Loucy (cell line): ENCODE measurements around the gene FAM162B.
A peak's percentile ranks its signal among the peaks of the same experiment; 100 is the strongest.

Experiments used
- H2AFZ ChIP-seq: fragments of 200-600 bp; sonication (generic); 2 replicates; pipeline ENCODE4 v1.6.0; 2016; ENCODE audit warnings: antibody characterized with exemption, mild to moderate bottlenecking, low read length, moderate library complexity
- H3F3A ChIP-seq: fragments of 200-600 bp; 2 replicates; pipeline ENCODE4 v1.6.0; 2016; ENCODE audit warnings: antibody characterized with exemption, low read depth, mild to moderate bottlenecking
- H3K27me3 ChIP-seq: fragments of 200-600 bp; sonication (generic); 2 replicates; pipeline ENCODE4 v1.6.1; 2014; ENCODE audit warnings: low read length, mild to moderate bottlenecking; ENCODE audit not compliant: insufficient read depth, poor library complexity, severe bottlenecking
- H3K36me3 ChIP-seq: fragments of 200-600 bp; sonication (generic); 2 replicates; pipeline ENCODE4 v1.6.1; 2016; ENCODE audit warnings: low read length; ENCODE audit not compliant: insufficient read depth
- H3K4me1 ChIP-seq: fragments of 200-600 bp; sonication (generic); 2 replicates; pipeline ENCODE4 v1.5.1; 2014; ENCODE audit warnings: low read length, mild to moderate bottlenecking; ENCODE audit not compliant: insufficient read depth, poor library complexity, severe bottlenecking
- H3K4me2 ChIP-seq: fragments of 200-600 bp; sonication (generic); 2 replicates; pipeline ENCODE4 v1.6.0; 2014; ENCODE audit warnings: antibody characterized with exemption, low read length, low read depth, mild to moderate bottlenecking; ENCODE audit not compliant: poor library complexity, severe bottlenecking
- H3K4me3 ChIP-seq: fragments of 200-600 bp; sonication (generic); 2 replicates; pipeline ENCODE4 v1.5.1; 2014; ENCODE audit warnings: low read length, mild to moderate bottlenecking, mixed read lengths; ENCODE audit not compliant: poor library complexity, severe bottlenecking
- H3K79me2 ChIP-seq: fragments of 200-600 bp; sonication (generic); 2 replicates; pipeline ENCODE4 v1.6.1; 2014; ENCODE audit warnings: low read length; ENCODE audit not compliant: insufficient read depth
- H3K9ac ChIP-seq: fragments of 200-600 bp; sonication (generic); 2 replicates; pipeline ENCODE4 v1.6.0; 2014; ENCODE audit warnings: mild to moderate bottlenecking, low read depth, low read length, moderate library complexity; ENCODE audit not compliant: poor library complexity, severe bottlenecking
- H3K9me2 ChIP-seq: fragments of 200-600 bp; sonication (generic); replicated peaks from 2 replicates; pipeline ENCODE4 v1.6.1; 2016; ENCODE audit warnings: low read depth, low read length, mixed read lengths
- H3K9me3 ChIP-seq: fragments of 200-600 bp; sonication (generic); 2 replicates; pipeline ENCODE4 v1.6.1; 2014; ENCODE audit warnings: mild to moderate bottlenecking, antibody characterized with exemption, low read length, low read depth; ENCODE audit not compliant: insufficient read depth
- H4K20me1 ChIP-seq: fragments of 200-600 bp; sonication (generic); 2 replicates; pipeline ENCODE4 v1.6.0; 2014; ENCODE audit warnings: antibody characterized with exemption, low read length, mild to moderate bottlenecking; ENCODE audit not compliant: insufficient read depth, poor library complexity, severe bottlenecking
- EZH2phosphoT487 ChIP-seq: fragments of 200-600 bp; IDR thresholded peaks from 2 replicates; pipeline ENCODE4 v1.6.1; 2018; ENCODE audit warnings: antibody characterized with exemption, mild to moderate bottlenecking, moderate library complexity, borderline replicate concordance
- TF ChIP-seq, protein P1 (sequence below): fragments of 200-600 bp; sonication (generic); conservative IDR thresholded peaks from 2 replicates; pipeline ENCODE4 v1.5.1; 2014; ENCODE audit warnings: mild to moderate bottlenecking, antibody characterized with exemption, low read length

Gene FAM162B

DNA sequence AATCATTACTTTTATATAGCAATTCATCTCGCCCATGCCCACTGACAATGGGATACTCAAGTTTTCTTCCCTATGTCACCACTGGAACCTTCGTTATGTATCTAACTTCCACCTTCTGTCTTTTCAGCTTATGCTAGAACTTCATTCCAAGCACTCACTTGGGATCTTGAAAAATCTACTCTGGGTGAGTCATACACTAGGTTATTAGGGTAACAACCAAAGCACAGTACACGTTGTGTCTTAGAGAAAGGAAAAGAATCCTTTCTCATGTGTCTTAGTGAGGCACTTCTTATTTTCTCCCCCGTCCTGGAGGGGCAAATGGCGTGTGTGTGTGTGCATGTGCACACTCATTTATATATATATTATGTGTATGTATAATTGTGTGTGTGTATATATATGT, 18.3 kb upstream of the FAM162B start:
- no peak overlapping the region for H2AFZ ChIP-seq
- no peaks in the 10 kb centered on the region for H4K20me1 ChIP-seq

DNA sequence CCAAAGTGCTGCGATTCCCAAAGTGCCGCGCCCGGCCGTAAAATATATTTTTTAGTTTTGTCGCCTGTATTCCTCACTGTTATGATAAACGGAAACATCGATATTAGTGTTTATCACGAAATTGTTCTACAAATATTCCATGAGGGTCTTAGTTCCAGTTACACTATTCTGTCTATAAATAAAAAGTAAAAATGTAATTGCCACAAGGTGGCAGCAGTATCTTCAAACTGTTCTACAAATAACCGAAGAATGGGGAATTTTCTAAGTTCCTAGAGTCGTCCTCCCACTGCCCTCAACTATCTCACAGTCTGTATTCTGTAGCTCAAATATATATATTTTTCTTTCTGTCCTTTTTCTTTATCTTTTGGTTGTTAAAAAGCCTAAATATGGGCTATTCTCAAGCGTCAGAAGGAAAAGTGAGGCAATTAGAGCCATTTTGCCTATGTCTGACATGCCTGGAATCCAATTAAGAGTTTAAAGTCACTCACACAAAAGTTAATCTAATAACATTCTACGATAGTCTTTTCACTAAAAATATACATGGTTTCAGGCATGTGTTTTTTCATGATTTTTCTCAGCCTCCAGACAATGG, 14.2 kb upstream of the FAM162B start:
- no peak overlapping the region for H3K9ac ChIP-seq
- peak overlapping the region; percentile 29 for H3K4me2 ChIP-seq
- H2AFZ ChIP-seq = peak overlapping the region; percentile 94
- peak overlapping the region; percentile 41 for H3K4me3 ChIP-seq
- H3K79me2 ChIP-seq = no peaks in the 10 kb centered on the region
- H3K36me3 ChIP-seq = no peaks in the 10 kb centered on the region
- no peaks in the 10 kb centered on the region for H3K27me3 ChIP-seq
- no peaks in the 10 kb centered on the region for H3K4me1 ChIP-seq
- H4K20me1 ChIP-seq = no peaks in the 10 kb centered on the region
- TF ChIP-seq EZH2phosphoT487 = no peak
- TF ChIP-seq, protein P1, sequence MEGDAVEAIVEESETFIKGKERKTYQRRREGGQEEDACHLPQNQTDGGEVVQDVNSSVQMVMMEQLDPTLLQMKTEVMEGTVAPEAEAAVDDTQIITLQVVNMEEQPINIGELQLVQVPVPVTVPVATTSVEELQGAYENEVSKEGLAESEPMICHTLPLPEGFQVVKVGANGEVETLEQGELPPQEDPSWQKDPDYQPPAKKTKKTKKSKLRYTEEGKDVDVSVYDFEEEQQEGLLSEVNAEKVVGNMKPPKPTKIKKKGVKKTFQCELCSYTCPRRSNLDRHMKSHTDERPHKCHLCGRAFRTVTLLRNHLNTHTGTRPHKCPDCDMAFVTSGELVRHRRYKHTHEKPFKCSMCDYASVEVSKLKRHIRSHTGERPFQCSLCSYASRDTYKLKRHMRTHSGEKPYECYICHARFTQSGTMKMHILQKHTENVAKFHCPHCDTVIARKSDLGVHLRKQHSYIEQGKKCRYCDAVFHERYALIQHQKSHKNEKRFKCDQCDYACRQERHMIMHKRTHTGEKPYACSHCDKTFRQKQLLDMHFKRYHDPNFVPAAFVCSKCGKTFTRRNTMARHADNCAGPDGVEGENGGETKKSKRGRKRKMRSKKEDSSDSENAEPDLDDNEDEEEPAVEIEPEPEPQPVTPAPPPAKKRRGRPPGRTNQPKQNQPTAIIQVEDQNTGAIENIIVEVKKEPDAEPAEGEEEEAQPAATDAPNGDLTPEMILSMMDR = peak; percentile 65
- H3F3A ChIP-seq = no peaks in the 10 kb centered on the region
- no peaks in the 10 kb centered on the region for H3K9me2 ChIP-seq
- no peaks in the 10 kb centered on the region for H3K9me3 ChIP-seq

More for the DNA sequence above, 18.3 kb upstream of the FAM162B start:
- Histone ChIP-seq H3K4me1 (no peaks in the 10 kb centered on the region), H3K9me3 (no peaks in the 10 kb centered on the region), H3K9ac (no peak overlapping the region), H3K27me3 (no peaks in the 10 kb centered on the region), H3K4me3 (no peak overlapping the region), H3F3A (no peaks in the 10 kb centered on the region), H3K9me2 (no peaks in the 10 kb centered on the region), H3K36me3 (no peaks in the 10 kb centered on the region), H3K79me2 (no peaks in the 10 kb centered on the region), H3K4me2 (no peak overlapping the region)
- no peak for TF ChIP-seq EZH2phosphoT487
- TF ChIP-seq, protein P1 = no peak

- Histone ChIP-seq H3K79me2 (no peaks in the 10 kb centered on the region), H3K4me3 (no peak overlapping the region), H3K36me3 (no peaks in the 10 kb centered on the region), H3F3A (no peaks in the 10 kb centered on the region), H3K4me1 (no peaks in the 10 kb centered on the region), H4K20me1 (no peaks in the 10 kb centered on the region), H3K9me3 (no peaks in the 10 kb centered on the region), H3K9ac (no peak overlapping the region), H3K9me2 (no peaks in the 10 kb centered on the region), H3K4me2 (no peak overlapping the region), H3K27me3 (no peaks in the 10 kb centered on the region), H2AFZ (no peak overlapping the region)
- TF ChIP-seq, protein P1 = no peak
- TF ChIP-seq EZH2phosphoT487 = no peak
These were observed 8.4 kb upstream of the FAM162B start for GRCh38 chr6:116773886-116774285.
